Activated naive CD8-positive, alpha-beta T cell (primary cell): ENCODE measurements around the gene PTPRU.

Experiments used
- H3K27ac Mint-ChIP-seq: one replicate; pipeline ENCODE4 v1.8.0; 2021; ENCODE audit warnings: mixed read lengths
- H3K27me3 Mint-ChIP-seq: one replicate; pipeline ENCODE4 v1.8.0; 2021; ENCODE audit warnings: mixed read lengths
- H3K36me3 Mint-ChIP-seq: one replicate; pipeline ENCODE4 v1.8.0; 2021; ENCODE audit warnings: mixed read lengths
- H3K4me1 Mint-ChIP-seq: one replicate; pipeline ENCODE4 v1.8.0; 2021; ENCODE audit warnings: low read depth, mixed read lengths
- H3K4me3 Mint-ChIP-seq: one replicate; pipeline ENCODE4 v1.8.0; 2021; ENCODE audit warnings: mild to moderate bottlenecking, mixed read lengths
- H3K9me3 Mint-ChIP-seq: one replicate; pipeline ENCODE4 v1.8.0; 2021; ENCODE audit warnings: low read depth, mixed read lengths

Gene PTPRU

DNA sequence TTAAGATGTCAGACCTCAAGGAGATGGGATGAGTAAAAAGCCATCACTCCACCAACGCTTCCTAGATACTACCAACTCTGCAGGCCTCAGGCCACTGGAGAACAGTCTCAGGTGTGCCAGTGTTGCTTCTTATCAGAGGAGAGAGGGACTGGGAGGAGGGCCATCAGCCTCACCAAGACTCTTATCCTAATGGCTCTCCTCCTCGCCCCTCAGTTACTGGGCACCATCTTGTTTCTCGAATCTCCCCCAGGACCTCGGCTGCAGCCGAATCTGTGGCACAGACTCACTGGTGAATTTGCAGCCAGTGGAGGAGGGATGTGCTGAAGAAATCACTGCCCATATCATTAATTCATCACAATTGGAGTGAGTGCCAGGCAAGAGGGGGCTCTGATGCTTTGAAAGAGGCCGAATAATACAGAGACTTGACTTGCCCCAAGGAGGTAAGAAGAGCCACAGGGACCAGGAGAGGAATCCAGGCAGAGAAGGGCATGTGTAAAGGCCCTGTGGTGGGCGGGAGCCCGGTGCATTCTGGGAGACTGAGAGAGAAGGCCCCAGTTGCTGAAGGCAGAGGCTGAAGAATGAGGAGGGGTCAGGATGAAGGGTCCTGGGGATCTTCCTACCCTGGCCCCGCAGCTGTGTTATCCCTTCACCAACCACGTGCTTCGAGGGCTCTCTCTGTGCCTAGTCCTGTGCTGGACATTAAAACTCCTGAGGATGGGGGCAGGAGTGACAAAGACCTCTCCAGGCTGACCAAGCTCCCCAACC lies 129.8 kb downstream of the PTPRU start:
- Mint-ChIP-seq H3K4me1 (no peaks in the 10 kb centered on the region), H3K36me3 (no peaks in the 10 kb centered on the region), H3K9me3 (no peaks in the 10 kb centered on the region), H3K27ac (no peak overlapping the region), H3K4me3 (no peak overlapping the region), H3K27me3 (peaks cover 16% of the 10 kb centered on the region)

- peaks cover 18% of the 10 kb centered on the region for H3K27me3 Mint-ChIP-seq
- no peaks in the 10 kb centered on the region for H3K36me3 Mint-ChIP-seq
- H3K27ac Mint-ChIP-seq: no peak overlapping the region
- no peaks in the 10 kb centered on the region for H3K4me1 Mint-ChIP-seq
- H3K9me3 Mint-ChIP-seq: no peaks in the 10 kb centered on the region
- H3K4me3 Mint-ChIP-seq: no peak overlapping the region
Measured at GRCh38 chr1:29368936-29369932, 132.9 kb downstream of the PTPRU start.

DNA sequence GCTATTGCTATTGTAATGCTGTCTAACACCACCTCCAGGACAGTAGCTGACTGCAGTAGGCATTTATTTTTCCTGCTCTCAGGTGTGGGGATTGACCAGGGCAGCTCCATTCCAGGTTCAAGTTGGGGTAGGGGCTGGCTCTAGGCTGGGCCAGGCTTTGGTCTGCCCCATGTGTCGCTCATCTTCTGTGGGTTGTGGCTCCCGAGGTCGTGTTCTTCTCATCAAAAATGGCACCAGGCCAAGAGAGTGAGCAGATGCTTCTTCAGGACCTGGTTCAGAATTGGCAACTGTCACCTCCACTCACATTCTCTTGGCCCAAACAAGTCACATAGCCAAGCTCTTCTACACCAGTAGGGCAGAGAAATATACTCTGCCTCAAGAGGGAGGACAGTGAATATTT lies 133.7 kb downstream of the PTPRU start:
- no peaks in the 10 kb centered on the region for H3K4me1 Mint-ChIP-seq
- H3K4me3 Mint-ChIP-seq: no peak overlapping the region
- no peaks in the 10 kb centered on the region for H3K36me3 Mint-ChIP-seq
- H3K27me3 Mint-ChIP-seq: peaks cover 20% of the 10 kb centered on the region
- H3K9me3 Mint-ChIP-seq: no peaks in the 10 kb centered on the region
- no peak overlapping the region for H3K27ac Mint-ChIP-seq

DNA sequence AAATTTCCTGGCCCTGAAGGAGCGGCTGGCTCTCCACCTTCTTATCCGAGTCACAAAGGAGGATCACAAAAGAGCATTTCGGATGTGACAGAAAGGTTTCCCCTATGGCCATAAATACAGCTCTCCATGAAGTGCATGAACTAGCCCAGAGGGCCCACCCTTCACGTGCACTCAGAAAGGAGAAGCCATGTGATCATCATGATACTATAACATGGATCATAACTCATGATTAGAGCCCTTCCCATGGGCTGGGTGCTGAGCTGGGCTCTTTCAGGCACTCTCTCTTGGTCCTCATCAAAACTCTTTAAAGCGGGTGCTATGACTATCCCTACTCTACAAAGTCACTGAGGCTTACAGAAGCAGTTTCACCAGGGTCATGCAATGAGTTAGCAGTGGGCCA lies 135.0 kb downstream of the PTPRU start:
- Mint-ChIP-seq H3K4me3 (no peak overlapping the region), H3K9me3 (peaks cover 6% of the 10 kb centered on the region), H3K27me3 (peaks cover 24% of the 10 kb centered on the region), H3K4me1 (no peaks in the 10 kb centered on the region), H3K36me3 (no peaks in the 10 kb centered on the region), H3K27ac (no peak overlapping the region)

DNA sequence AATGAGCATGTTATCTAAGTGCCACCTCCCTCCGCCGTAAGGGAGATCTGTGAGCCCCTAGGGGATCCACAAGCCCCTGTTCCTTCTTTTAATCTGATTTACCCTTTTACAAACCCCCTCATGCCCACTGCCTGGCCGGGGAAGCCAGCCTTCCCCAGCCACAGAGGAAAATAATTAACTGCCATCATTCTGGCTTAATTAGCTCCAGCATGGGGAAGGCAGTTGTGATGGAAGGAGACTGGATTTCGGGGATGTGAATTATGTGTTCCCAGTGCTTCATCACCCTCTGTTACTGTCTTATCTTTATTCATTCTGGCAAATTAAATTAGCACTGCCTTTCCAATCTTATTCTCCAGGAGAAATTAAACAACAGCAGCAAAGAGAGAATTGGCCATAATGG lies 135.8 kb downstream of the PTPRU start:
- no peak overlapping the region for H3K27ac Mint-ChIP-seq
- H3K9me3 Mint-ChIP-seq: peaks cover 6% of the 10 kb centered on the region
- no peak overlapping the region for H3K4me3 Mint-ChIP-seq
- peaks cover 28% of the 10 kb centered on the region for H3K27me3 Mint-ChIP-seq
- no peaks in the 10 kb centered on the region for H3K4me1 Mint-ChIP-seq
- no peaks in the 10 kb centered on the region for H3K36me3 Mint-ChIP-seq
